GM21737 (cell line): ENCODE results near the gene MTTP.

Experiments used
- ATAC-seq: cut with Tn5 transposase; IDR thresholded peaks from one replicate; pipeline ENCODE4 v1.9.1; 2021; ENCODE audit warnings: mild to moderate bottlenecking, moderate library complexity; ENCODE audit not compliant: unreplicated experiment

Gene MTTP

GRCh38 chr4:99637174-99637573 is 62.5 kb downstream of the MTTP start:
- ATAC-seq, result no peak

- ATAC-seq, result no peak
These were observed 66.1 kb downstream of the MTTP start for GRCh38 chr4:99640676-99641075.

- ATAC-seq, result no peak
These were observed 68.3 kb downstream of the MTTP start for GRCh38 chr4:99642725-99643489.

- ATAC-seq, result no peak
These were observed 69.8 kb downstream of the MTTP start for GRCh38 chr4:99644453-99644852.

GRCh38 chr4:99645036-99645435 is 70.4 kb downstream of the MTTP start:
- no peak for ATAC-seq

GRCh38 chr4:99645638-99646037 is 71.0 kb downstream of the MTTP start:
- ATAC-seq, result no peak

- no peak for ATAC-seq
These were observed 72.4 kb downstream of the MTTP start for GRCh38 chr4:99647071-99647470.

- no peak for ATAC-seq
These were observed 73.7 kb downstream of the MTTP start for GRCh38 chr4:99648321-99648720.

GRCh38 chr4:99649208-99649607 is 74.6 kb downstream of the MTTP start:
- no peak for ATAC-seq

- no peak for ATAC-seq
These were observed 75.2 kb downstream of the MTTP start for GRCh38 chr4:99649778-99650177.

- no peak for ATAC-seq
These were observed 76.6 kb downstream of the MTTP start for GRCh38 chr4:99651016-99651769.

- ATAC-seq, result no peak
These were observed 77.3 kb downstream of the MTTP start for GRCh38 chr4:99651811-99652485.

- no peak for ATAC-seq
These were observed 78.2 kb downstream of the MTTP start for GRCh38 chr4:99652596-99653436.

- ATAC-seq, result no peak
These were observed 79.3 kb downstream of the MTTP start for GRCh38 chr4:99653916-99654315.

- ATAC-seq, result no peak
These were observed 79.7 kb downstream of the MTTP start for GRCh38 chr4:99654361-99654761.

- no peak for ATAC-seq
These were observed 80.9 kb downstream of the MTTP start for GRCh38 chr4:99655308-99656081.

GRCh38 chr4:99657798-99658197 is 83.2 kb downstream of the MTTP start, which contains the start of gene C4orf54:
Gene C4orf54 (minus strand): TSS chr4:99657828. CDS start chr4:99654648, 3,180 bp downstream.
- no peak for ATAC-seq

- ATAC-seq, result no peak
These were observed 84.0 kb downstream of the MTTP start for GRCh38 chr4:99658666-99659065.

- ATAC-seq, result no peak
These were observed 87.3 kb downstream of the MTTP start for GRCh38 chr4:99661907-99662306.

- ATAC-seq, result no peak
These were observed 90.1 kb downstream of the MTTP start for GRCh38 chr4:99664716-99665115.
